Endothelial cell of umbilical vein (primary cell): ENCODE results near the gene NTN5. TPM values are rescaled to one million over a fixed set of nuclear protein-coding genes. Genes with fewer than 3 reads are reported as not detected.
A peak's percentile ranks its signal among the peaks of the same experiment; 100 is the strongest.

Source experiments
- BruUV-seq: library from RNA; stranded (reverse); fragments of 400-500 nt; replicated peaks from 2 replicates; lab custom pipeline; 2021; lab: Mats Ljungman, UMichigan
- CTCF ChIA-PET: fragments of 300-600, 350-600 bp; sonication (Branson Sonifier 250); formaldehyde crosslinking; loops from one replicate; lab custom pipeline; 2021; ENCODE audit warnings: antibody characterized with exemption, inconsistent platforms; lab: Charles Lee
- POLR2A ChIA-PET: fragments of 300-600, 350-600 bp; sonication (Branson Sonifier 250); formaldehyde crosslinking; loops from one replicate; lab custom pipeline; 2021; ENCODE audit warnings: antibody characterized with exemption, inconsistent platforms; lab: Charles Lee
- DNase-seq: peaks from one replicate; pipeline ENCODE4 v3.0.0-alpha.2; 2011; ENCODE audit warnings: low read depth, low spot score
- FAIRE-seq: peaks from 2 replicates; lab custom pipeline; 2011; peaks lifted over from hg19 to GRCh38; lab: Jason Lieb, UNC
- H2AFZ ChIP-seq: 2 replicates; pipeline ENCODE4 v1.6.0; 2012; ENCODE audit warnings: low read depth, low read length, control low read depth, inconsistent platforms
- H3K27ac ChIP-seq: 2 replicates; pipeline ENCODE4 v1.5.1; 2011; ENCODE audit warnings: low read depth, mild to moderate bottlenecking, control low read depth, low read length, moderate library complexity; ENCODE audit not compliant: insufficient read depth
- H3K27me3 ChIP-seq, 2 experiments: 2 replicates each; pipeline versions ENCODE4 v1.6.0 to v1.6.1; 2011; ENCODE audit warnings: low read length in 2 of 2, mixed read lengths in 1 of 2; ENCODE audit not compliant: control insufficient read depth in 2 of 2, insufficient read depth in 2 of 2
- H3K36me3 ChIP-seq, 2 experiments: 2 replicates in 1 of 2; 3 replicates in 1 of 2; pipeline ENCODE4 v1.5.1; 2011; ENCODE audit warnings: low read length in 2 of 2, mild to moderate bottlenecking in 1 of 2, moderate library complexity in 1 of 2; ENCODE audit not compliant: control insufficient read depth in 2 of 2, insufficient read depth in 2 of 2; ENCODE audit errors: extremely low read depth in 1 of 2
- H3K4me1 ChIP-seq: 3 replicates; pipeline ENCODE4 v1.5.1; 2011; ENCODE audit warnings: mild to moderate bottlenecking, low read length; ENCODE audit not compliant: control insufficient read depth, insufficient read depth; ENCODE audit errors: extremely low read depth
- H3K4me2 ChIP-seq: 2 replicates; pipeline ENCODE4 v1.6.1; 2011; ENCODE audit warnings: low read length, control low read depth, mixed read lengths; ENCODE audit not compliant: insufficient read depth
- H3K4me3 ChIP-seq, 3 experiments: fragments of 200-600 bp in 1 of 3; sonication (generic), shearing (Covaris generic) in 1 of 3; replicated peaks in 1 of 3; 2 replicates each; pipeline ENCODE4 v1.5.1; 2011 to 2016; ENCODE audit warnings: control low read depth in 3 of 3, low read length in 3 of 3, mild to moderate bottlenecking in 2 of 3, inconsistent platforms in 1 of 3, low read depth in 1 of 3, moderate library complexity in 1 of 3; ENCODE audit not compliant: insufficient read depth in 1 of 3
- H3K79me2 ChIP-seq: 2 replicates; pipeline ENCODE4 v1.6.0; 2012; ENCODE audit warnings: low read length, inconsistent platforms; ENCODE audit not compliant: control insufficient read depth, insufficient read depth
- H3K9ac ChIP-seq: replicated peaks from 2 replicates; pipeline ENCODE3; 2011; ENCODE audit warnings: low read length, control low read depth; ENCODE audit not compliant: insufficient read depth; ENCODE audit errors: extremely low read depth
- H3K9me1 ChIP-seq: replicated peaks from 3 replicates; pipeline ENCODE4 v1.6.0; 2011; ENCODE audit warnings: mild to moderate bottlenecking, low read length; ENCODE audit not compliant: control insufficient read depth, insufficient read depth; ENCODE audit errors: extremely low read depth
- H3K9me3 ChIP-seq: replicated peaks from 2 replicates; pipeline ENCODE4 v1.5.1; 2012; ENCODE audit warnings: low read length, inconsistent platforms; ENCODE audit not compliant: control insufficient read depth, insufficient read depth
- H4K20me1 ChIP-seq: replicated peaks from 2 replicates; pipeline ENCODE3; 2011; ENCODE audit warnings: mild to moderate bottlenecking, low read length; ENCODE audit not compliant: control insufficient read depth, insufficient read depth; ENCODE audit errors: extremely low read depth
- EZH2 ChIP-seq: IDR thresholded peaks from 2 replicates; pipeline ENCODE4 v1.6.1; 2012; ENCODE audit warnings: borderline replicate concordance, low read depth, mild to moderate bottlenecking, moderate library complexity, low read length, inconsistent platforms; ENCODE audit not compliant: severe bottlenecking
- FOS ChIP-seq: IDR thresholded peaks from 2 replicates; pipeline ENCODE4 v1.6.1; 2011; ENCODE audit warnings: mild to moderate bottlenecking, low read length, moderate library complexity, borderline replicate concordance; ENCODE audit not compliant: insufficient read depth
- GATA2 ChIP-seq: IDR thresholded peaks from 2 replicates; pipeline ENCODE4 v1.7.0; 2011; ENCODE audit warnings: low read depth, mild to moderate bottlenecking, moderate library complexity, mixed read lengths, low read length; ENCODE audit not compliant: insufficient read length, insufficient read depth
- JUN ChIP-seq: IDR thresholded peaks from 2 replicates; pipeline ENCODE4 v1.6.1; 2011; ENCODE audit warnings: borderline replicate concordance, low read depth; ENCODE audit not compliant: insufficient read length, insufficient read depth
- MYC ChIP-seq: IDR thresholded peaks from one replicate; pipeline ENCODE4 v1.6.1; 2011; ENCODE audit warnings: mild to moderate bottlenecking, low read depth, low read length
- POLR2A ChIP-seq: IDR thresholded peaks from 2 replicates; pipeline ENCODE4 v1.6.1; 2012; ENCODE audit warnings: low read depth, mild to moderate bottlenecking, control low read depth, low read length
- POLR2AphosphoS5 ChIP-seq: IDR thresholded peaks from 2 replicates; pipeline ENCODE4 v1.6.1; 2012; ENCODE audit warnings: low read depth, mild to moderate bottlenecking, control low read depth, low read length, moderate library complexity; ENCODE audit not compliant: insufficient read depth
- dilution Hi-C: fragments of 300-500 bp; cut with MboI; formaldehyde crosslinking; loops from one replicate; pipeline ENCODE4 v1.15.0; 2019; ENCODE audit warnings: low sequenced_read_pairs; ENCODE audit not compliant: extremely low pct_ligation_motif_present
- intact Hi-C: fragments of 100-400 bp; cut with micrococcal nuclease; formaldehyde crosslinking; loops from one replicate; pipeline ENCODE4 v1.10.0; 2022
- polyA plus RNA-seq, 4 experiments: library from polyadenylated mRNA; depleted of rRNA in 3 of 4; stranded (reverse) in 3 of 4; unstranded in 1 of 4; fragments of >200 nt; gene quantifications; 2 replicates each; pipeline versions ENCODE4 v1.2.1 to v1.2.3, GENCODE V29; 2011 to 2012; ENCODE audit warnings: missing spikeins in 1 of 4
- total RNA-seq: library from RNA; stranded (reverse); gene quantifications from 2 replicates; pipeline ENCODE4 v1.2.3, GENCODE V29; 2021
- TF ChIP-seq, protein P1 (sequence below): IDR thresholded peaks from 2 replicates; pipeline ENCODE4 v1.6.1; 2011; ENCODE audit not compliant: insufficient read depth, insufficient read length
- TF ChIP-seq, protein P2 (sequence below), 2 donors: IDR thresholded peaks; 1 replicate in 1 of 2; 2 replicates in 1 of 2; pipeline ENCODE4 v1.5.1; 2011; ENCODE audit warnings: low read length in 2 of 2, mild to moderate bottlenecking in 2 of 2, moderate library complexity in 2 of 2, control low read depth in 1 of 2, inconsistent platforms in 1 of 2, low read depth in 1 of 2; ENCODE audit not compliant: insufficient read depth in 1 of 2; ENCODE audit errors: extremely low read depth in 1 of 2

NTN5 gene
- total and polyA plus RNA-seq, 2 donors (not counting 3 experiments of a cell fraction or from before 2014, with no cell fraction given): 0.11 TPM; not detected in 1

DNA sequence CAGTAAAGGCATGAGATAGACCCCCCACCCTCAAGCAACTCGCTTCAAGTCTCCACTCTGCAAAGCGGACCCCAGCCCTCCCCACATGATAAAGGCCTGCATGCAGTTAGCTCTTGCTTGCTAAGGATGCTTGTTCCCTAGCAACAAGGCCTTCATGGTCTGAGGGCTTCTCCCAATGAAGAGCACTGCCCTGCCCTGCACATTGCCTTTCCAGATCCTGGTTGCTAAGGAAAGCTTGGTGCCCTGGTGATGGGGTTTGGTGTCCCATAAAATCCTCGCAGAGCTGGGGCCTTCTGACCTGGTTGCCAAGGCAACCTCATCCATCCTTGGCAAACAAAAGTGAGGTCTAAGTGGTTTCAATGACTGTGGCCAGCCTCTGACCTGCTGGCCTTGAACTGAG is 41.6 kb downstream of the NTN5 start:
- dilution Hi-C loops (no loop called here), intact Hi-C loops (loop anchor here (10.0 kb wide), 1 partner anchor 364 kb away; the partner anchor contains the start of genes GYS1 and RUVBL2)
- no peak for FAIRE-seq
- Histone ChIP-seq H4K20me1 (no peaks in the 10 kb centered on the region), H3K4me3 (no peak overlapping the region), H2AFZ (no peak overlapping the region), H3K79me2 (no peaks in the 10 kb centered on the region), H3K4me1 (peaks cover 29% of the 10 kb centered on the region), H3K36me3 (peaks cover 0 to 2% of the 10 kb centered on the region in 2 experiments), H3K9ac (no peak overlapping the region), H3K9me3 (no peaks in the 10 kb centered on the region), H3K4me2 (peak overlapping the region; percentile 60), H3K27me3 (peaks cover 3% of the 10 kb centered on the region in 2 experiments), H3K9me1 (no peaks in the 10 kb centered on the region), H3K27ac (no peak overlapping the region)
- ChIA-PET CTCF (interaction anchor here (0.9 to 2.3 kb wide), 9 partner anchors 10 to 126 kb away, joined by 3 to 12 read pairs (median 8); partner anchors contain the start of genes CA11, RPL18 and SPHK2), POLR2A (interaction anchor here (0.6 to 0.7 kb wide), 3 partner anchors 12 to 322 kb away, joined by 3 to 5 read pairs (median 4); partner anchors contain the start of genes RPL18 and SPHK2)
- TF ChIP-seq, protein P1, sequence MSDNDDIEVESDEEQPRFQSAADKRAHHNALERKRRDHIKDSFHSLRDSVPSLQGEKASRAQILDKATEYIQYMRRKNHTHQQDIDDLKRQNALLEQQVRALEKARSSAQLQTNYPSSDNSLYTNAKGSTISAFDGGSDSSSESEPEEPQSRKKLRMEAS: no peak
- TF ChIP-seq POLR2AphosphoS5 (no peak), EZH2 (no peak), JUN (no peak), POLR2A (no peak), MYC (no peak), GATA2 (no peak), FOS (no peak)
- TF ChIP-seq, protein P2, sequence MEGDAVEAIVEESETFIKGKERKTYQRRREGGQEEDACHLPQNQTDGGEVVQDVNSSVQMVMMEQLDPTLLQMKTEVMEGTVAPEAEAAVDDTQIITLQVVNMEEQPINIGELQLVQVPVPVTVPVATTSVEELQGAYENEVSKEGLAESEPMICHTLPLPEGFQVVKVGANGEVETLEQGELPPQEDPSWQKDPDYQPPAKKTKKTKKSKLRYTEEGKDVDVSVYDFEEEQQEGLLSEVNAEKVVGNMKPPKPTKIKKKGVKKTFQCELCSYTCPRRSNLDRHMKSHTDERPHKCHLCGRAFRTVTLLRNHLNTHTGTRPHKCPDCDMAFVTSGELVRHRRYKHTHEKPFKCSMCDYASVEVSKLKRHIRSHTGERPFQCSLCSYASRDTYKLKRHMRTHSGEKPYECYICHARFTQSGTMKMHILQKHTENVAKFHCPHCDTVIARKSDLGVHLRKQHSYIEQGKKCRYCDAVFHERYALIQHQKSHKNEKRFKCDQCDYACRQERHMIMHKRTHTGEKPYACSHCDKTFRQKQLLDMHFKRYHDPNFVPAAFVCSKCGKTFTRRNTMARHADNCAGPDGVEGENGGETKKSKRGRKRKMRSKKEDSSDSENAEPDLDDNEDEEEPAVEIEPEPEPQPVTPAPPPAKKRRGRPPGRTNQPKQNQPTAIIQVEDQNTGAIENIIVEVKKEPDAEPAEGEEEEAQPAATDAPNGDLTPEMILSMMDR (IDR thresholded peaks at IDR 0.05; ENCODE audit: extremely low read depth in 1 of 2, insufficient read depth in 1 of 2, low read depth in 1 of 2, low read length in 2 of 2): no peak
- no peak for DNase-seq
- no TSS peak for BruUV-seq
